ENCODE results near the gene MYEOV. TPM values are rescaled to one million over a fixed set of nuclear protein-coding genes. Genes with fewer than 3 reads are reported as not detected.

The MYEOV gene
- total RNA-seq, 1 donor from 2014 or later = 0.87 TPM

DNA sequence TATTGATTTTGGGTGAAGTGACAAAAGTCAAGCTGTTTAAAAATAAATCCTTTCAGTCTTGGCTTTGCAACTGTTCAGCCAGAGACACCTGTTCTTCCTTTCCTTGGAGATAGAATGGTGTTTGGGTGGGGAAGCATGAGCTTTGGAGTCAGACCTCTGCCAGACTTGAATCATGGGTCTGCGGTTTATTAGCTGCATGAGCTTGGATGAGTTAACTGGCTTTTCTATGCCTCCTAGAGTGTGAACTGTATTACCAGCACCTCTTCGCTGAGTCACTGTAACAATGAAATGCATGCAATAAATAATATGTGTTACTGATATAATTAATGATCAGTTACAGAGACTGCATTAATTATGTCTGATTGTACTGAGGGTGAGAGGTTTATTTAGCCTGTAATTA, 13.5 kb upstream of the MYEOV start:
- Mint-ChIP-seq H3K27ac (ENCODE audit: unreplicated experiment) (peak overlapping the region; percentile 96), H3K9me3 (ENCODE audit: low read depth) (no peaks in the 10 kb centered on the region), H3K4me3 (ENCODE audit: unreplicated experiment) (no peak overlapping the region), H3K4me1 (ENCODE audit: low read depth) (peaks cover 20% of the 10 kb centered on the region), H3K36me3 (ENCODE audit: low read depth) (no peaks in the 10 kb centered on the region), H3K27me3 (ENCODE audit: low read depth) (peaks cover 5% of the 10 kb centered on the region)
- no peak for DNase-seq (ENCODE audit: low spot score)
- TF ChIP-seq, protein P1, sequence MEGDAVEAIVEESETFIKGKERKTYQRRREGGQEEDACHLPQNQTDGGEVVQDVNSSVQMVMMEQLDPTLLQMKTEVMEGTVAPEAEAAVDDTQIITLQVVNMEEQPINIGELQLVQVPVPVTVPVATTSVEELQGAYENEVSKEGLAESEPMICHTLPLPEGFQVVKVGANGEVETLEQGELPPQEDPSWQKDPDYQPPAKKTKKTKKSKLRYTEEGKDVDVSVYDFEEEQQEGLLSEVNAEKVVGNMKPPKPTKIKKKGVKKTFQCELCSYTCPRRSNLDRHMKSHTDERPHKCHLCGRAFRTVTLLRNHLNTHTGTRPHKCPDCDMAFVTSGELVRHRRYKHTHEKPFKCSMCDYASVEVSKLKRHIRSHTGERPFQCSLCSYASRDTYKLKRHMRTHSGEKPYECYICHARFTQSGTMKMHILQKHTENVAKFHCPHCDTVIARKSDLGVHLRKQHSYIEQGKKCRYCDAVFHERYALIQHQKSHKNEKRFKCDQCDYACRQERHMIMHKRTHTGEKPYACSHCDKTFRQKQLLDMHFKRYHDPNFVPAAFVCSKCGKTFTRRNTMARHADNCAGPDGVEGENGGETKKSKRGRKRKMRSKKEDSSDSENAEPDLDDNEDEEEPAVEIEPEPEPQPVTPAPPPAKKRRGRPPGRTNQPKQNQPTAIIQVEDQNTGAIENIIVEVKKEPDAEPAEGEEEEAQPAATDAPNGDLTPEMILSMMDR (IDR thresholded peaks at IDR 0.05) = no peak

DNA sequence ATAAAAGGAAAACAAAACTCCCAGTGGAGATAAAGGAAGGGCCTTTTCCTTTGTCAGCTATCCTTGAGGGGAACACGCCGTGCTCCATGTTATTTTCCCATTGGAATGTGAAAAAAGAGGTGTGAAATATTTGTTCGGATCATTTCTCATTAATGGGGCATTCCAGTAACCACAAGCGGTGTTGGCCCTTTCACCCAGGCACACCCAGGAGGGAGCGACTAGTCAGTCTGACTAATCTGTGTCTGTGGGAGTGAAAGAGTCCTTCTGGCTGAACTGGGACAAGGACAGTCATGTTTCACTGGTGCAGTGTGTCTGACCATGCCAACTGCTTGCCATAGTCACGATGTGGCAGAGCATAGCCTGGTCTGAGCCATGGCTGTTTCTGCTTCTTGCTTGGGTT, 13.0 kb upstream of the MYEOV start:
- peaks cover 21% of the 10 kb centered on the region for H3K4me1 Mint-ChIP-seq (ENCODE audit: low read depth)
- DNase-seq (ENCODE audit: low spot score) = no peak
- no peaks in the 10 kb centered on the region for H3K36me3 Mint-ChIP-seq (ENCODE audit: low read depth)
- H3K4me3 Mint-ChIP-seq (ENCODE audit: unreplicated experiment) = no peak overlapping the region
- TF ChIP-seq, protein P1 (IDR thresholded peaks at IDR 0.05) = no peak
- H3K27me3 Mint-ChIP-seq (ENCODE audit: low read depth) = peaks cover 1% of the 10 kb centered on the region
- peak overlapping the region; percentile 96 for H3K27ac Mint-ChIP-seq (ENCODE audit: unreplicated experiment)
- no peaks in the 10 kb centered on the region for H3K9me3 Mint-ChIP-seq (ENCODE audit: low read depth)

DNA sequence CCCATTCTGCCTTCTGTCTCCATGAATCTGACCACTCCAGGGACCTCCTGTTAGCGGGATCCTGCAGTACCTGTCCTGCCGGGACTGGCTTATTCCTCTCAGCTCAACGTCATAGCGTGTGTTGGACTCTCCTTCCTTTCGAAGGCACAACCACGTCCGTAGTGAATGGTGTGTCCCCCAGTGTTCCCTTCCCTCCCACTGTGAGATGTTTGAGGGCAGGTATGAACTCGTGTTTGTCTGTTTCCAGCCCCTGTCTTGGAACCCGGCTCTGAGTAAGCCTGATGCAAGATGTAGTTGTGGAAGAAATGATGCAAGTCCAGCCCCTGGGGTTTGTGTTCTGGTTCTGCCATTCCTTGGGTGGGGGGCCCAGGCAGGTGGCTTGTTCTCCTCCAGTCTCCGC, 10.5 kb upstream of the MYEOV start:
- Mint-ChIP-seq H3K27ac (ENCODE audit: unreplicated experiment) (no peak overlapping the region), H3K36me3 (ENCODE audit: low read depth) (no peaks in the 10 kb centered on the region), H3K4me1 (ENCODE audit: low read depth) (peaks cover 27% of the 10 kb centered on the region), H3K4me3 (ENCODE audit: unreplicated experiment) (no peak overlapping the region), H3K9me3 (ENCODE audit: low read depth) (no peaks in the 10 kb centered on the region), H3K27me3 (ENCODE audit: low read depth) (no peaks in the 10 kb centered on the region)
- TF ChIP-seq, protein P1 (IDR thresholded peaks at IDR 0.05) = no peak
- no peak for DNase-seq (ENCODE audit: low spot score)

DNA sequence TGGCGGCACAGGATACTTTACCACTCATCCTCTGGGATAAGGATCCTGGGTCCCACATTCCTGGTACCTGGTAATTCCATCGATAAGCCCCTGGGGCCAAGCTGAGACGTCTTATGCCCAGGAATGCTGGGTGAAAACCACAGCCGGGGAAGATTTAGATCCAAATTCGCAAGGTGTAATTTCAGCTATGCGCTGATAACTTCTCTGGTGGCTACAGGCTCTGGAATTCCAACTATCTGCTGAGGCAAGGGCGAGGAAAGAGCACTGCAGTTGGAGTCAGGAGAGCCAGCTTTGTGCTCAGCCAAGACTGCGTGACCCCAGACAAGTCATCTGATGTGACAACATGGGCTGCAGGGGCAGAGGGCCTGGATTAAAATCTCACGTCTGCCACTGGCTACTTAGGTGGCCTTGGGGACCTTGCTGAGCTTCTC, 9.9 kb upstream of the MYEOV start:
- Mint-ChIP-seq H3K27me3 (ENCODE audit: low read depth) (peaks cover 3% of the 10 kb centered on the region), H3K27ac (ENCODE audit: unreplicated experiment) (no peak overlapping the region), H3K4me1 (ENCODE audit: low read depth) (peaks cover 27% of the 10 kb centered on the region), H3K9me3 (ENCODE audit: low read depth) (no peaks in the 10 kb centered on the region), H3K4me3 (ENCODE audit: unreplicated experiment) (no peak overlapping the region), H3K36me3 (ENCODE audit: low read depth) (no peaks in the 10 kb centered on the region)
- DNase-seq (ENCODE audit: low spot score) = no peak
- TF ChIP-seq, protein P1 (IDR thresholded peaks at IDR 0.05) = no peak

DNA sequence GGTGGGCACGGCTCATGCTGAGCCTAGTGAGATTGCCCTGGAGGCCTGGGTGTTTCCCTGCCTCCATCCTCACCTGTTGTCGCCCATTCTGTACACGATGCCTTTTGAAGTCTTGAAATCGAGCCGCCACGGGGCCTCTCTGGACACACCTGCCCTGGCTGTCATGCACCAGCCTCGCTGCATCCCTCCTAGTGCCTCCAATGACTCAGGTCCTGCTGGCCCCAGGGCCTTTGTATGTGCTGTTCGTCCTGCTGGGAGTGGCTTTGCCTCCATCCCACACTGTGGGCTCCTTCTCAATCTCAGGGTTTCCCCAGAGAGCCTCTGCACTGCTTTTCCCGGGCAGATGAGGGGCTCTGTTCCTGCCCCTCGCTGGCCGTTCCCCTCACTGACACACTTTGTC, 8.9 kb upstream of the MYEOV start:
- Mint-ChIP-seq H3K27me3 (ENCODE audit: low read depth) (peaks cover 3% of the 10 kb centered on the region), H3K9me3 (ENCODE audit: low read depth) (no peaks in the 10 kb centered on the region), H3K36me3 (ENCODE audit: low read depth) (no peaks in the 10 kb centered on the region), H3K27ac (ENCODE audit: unreplicated experiment) (peak overlapping the region; percentile 8), H3K4me1 (ENCODE audit: low read depth) (peaks cover 27% of the 10 kb centered on the region), H3K4me3 (ENCODE audit: unreplicated experiment) (no peak overlapping the region)
- no peak for DNase-seq (ENCODE audit: low spot score)
- TF ChIP-seq, protein P1 (IDR thresholded peaks at IDR 0.05) = no peak
